ENCODE results near the gene EHD3.

GRCh38 chr2:31191931-31192330, 42.0 kb upstream of the EHD3 start:
- TF ChIP-seq POLR2AphosphoS5 (IDR thresholded peaks at IDR 0.05; ENCODE audit: low read depth, low read length) (no peak), POLR2A (IDR thresholded peaks at IDR 0.05; ENCODE audit: low read depth, low read length) (no peak)
